SU-DHL-6 (cell line): ENCODE data around the gene MBP.

Experiments
- H2AFZ ChIP-seq: fragments of 200-600 bp; sonication (generic); 2 replicates; pipeline ENCODE4 v1.6.1; 2014; ENCODE audit warnings: low read depth, mild to moderate bottlenecking, moderate library complexity, mixed read lengths, antibody characterized with exemption, low read length; ENCODE audit not compliant: severe bottlenecking
- H3F3A ChIP-seq: fragments of 200-600 bp; shearing (Covaris generic); 2 replicates; pipeline ENCODE4 v1.6.0; 2016; ENCODE audit warnings: antibody characterized with exemption, mild to moderate bottlenecking; ENCODE audit not compliant: insufficient read depth
- H3K27ac ChIP-seq: fragments of 200-600 bp; sonication (generic); 2 replicates; pipeline ENCODE4 v1.5.1; 2016; ENCODE audit warnings: low read depth, mild to moderate bottlenecking, low read length, moderate library complexity, mixed read lengths
- H3K27me3 ChIP-seq: fragments of 200-600 bp; sonication (generic), shearing (Covaris generic); 2 replicates; pipeline ENCODE4 v1.6.0; 2014; ENCODE audit warnings: mild to moderate bottlenecking, low read length
- H3K36me3 ChIP-seq: fragments of 200-600 bp; sonication (generic); 2 replicates; pipeline ENCODE4 v1.6.1; 2014; ENCODE audit warnings: mild to moderate bottlenecking, low read length, mixed read lengths
- H3K4me2 ChIP-seq: fragments of 300-600, 200-600 bp; shearing (Covaris generic), sonication (generic); 2 replicates; pipeline ENCODE4 v1.6.0; 2014; ENCODE audit warnings: low read length, low read depth, mild to moderate bottlenecking; ENCODE audit not compliant: poor library complexity, severe bottlenecking
- H3K4me3 ChIP-seq: fragments of 200-600 bp; sonication (generic); 2 replicates; pipeline ENCODE4 v1.5.1; 2014; ENCODE audit warnings: antibody characterized with exemption, low read length, mild to moderate bottlenecking, mixed read lengths; ENCODE audit not compliant: insufficient read depth, poor library complexity, severe bottlenecking
- H3K79me2 ChIP-seq: fragments of 200-600 bp; sonication (generic); 2 replicates; pipeline ENCODE4 v1.6.1; 2014; ENCODE audit warnings: mild to moderate bottlenecking, low read length, moderate library complexity; ENCODE audit not compliant: insufficient read depth
- H3K9ac ChIP-seq: fragments of 200-600 bp; sonication (generic); 2 replicates; pipeline ENCODE4 v1.7.0; 2014; ENCODE audit warnings: mild to moderate bottlenecking, low read length
- H3K9me2 ChIP-seq: fragments of 200-600 bp; sonication (generic); replicated peaks from 2 replicates; pipeline ENCODE4 v1.6.1; 2014; ENCODE audit warnings: low read length; ENCODE audit not compliant: insufficient read depth
- H3K9me3 ChIP-seq: fragments of 200-600 bp; sonication (generic); 2 replicates; pipeline ENCODE4 v1.6.1; 2014; ENCODE audit warnings: low read length, mixed read lengths; ENCODE audit not compliant: insufficient read depth
- H4K20me1 ChIP-seq: fragments of 200-600 bp; sonication (generic); 2 replicates; pipeline ENCODE4 v1.6.1; 2014; ENCODE audit warnings: low read depth, mild to moderate bottlenecking, antibody characterized with exemption, low read length, moderate library complexity, mixed read lengths
- EZH2phosphoT487 ChIP-seq: fragments of 200-600 bp; sonication (generic), shearing (Covaris generic); conservative IDR thresholded peaks from 2 replicates; pipeline ENCODE4 v1.6.1; 2018; ENCODE audit warnings: mild to moderate bottlenecking, antibody characterized with exemption, low read length, moderate library complexity, mixed read lengths
- TF ChIP-seq, protein P1 (sequence below): fragments of 200-600 bp; sonication (generic); IDR thresholded peaks from one replicate; pipeline ENCODE4 v1.5.1; 2017; ENCODE audit warnings: antibody characterized with exemption, mild to moderate bottlenecking, low read length, moderate library complexity; ENCODE audit not compliant: insufficient read depth, poor library complexity, severe bottlenecking

MBP gene

DNA sequence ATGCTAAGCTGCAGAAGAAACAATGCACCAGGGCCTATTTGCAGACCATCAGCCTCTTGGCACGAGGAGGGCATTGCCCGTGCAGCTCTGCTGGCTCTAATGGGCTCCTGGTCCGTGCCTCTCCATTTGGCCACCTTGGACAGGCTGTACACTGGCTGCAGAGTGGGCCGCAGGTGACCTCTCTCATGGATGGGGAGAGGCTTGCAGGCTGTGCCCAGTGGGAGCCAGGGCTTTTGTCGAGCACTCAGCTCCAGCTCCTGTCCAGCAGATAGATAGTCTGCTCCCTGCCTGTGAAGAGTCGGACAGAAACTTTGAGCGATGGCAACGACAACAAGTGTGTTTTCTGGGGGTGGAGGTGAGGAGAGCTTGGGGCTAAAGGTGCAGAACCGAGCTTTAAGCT, 100.9 kb downstream of the MBP start:
- Histone ChIP-seq H3K4me2 (no peak overlapping the region), H2AFZ (no peak overlapping the region), H4K20me1 (no peaks in the 10 kb centered on the region), H3K27ac (no peak overlapping the region), H3K27me3 (no peaks in the 10 kb centered on the region), H3F3A (no peaks in the 10 kb centered on the region), H3K36me3 (no peaks in the 10 kb centered on the region), H3K4me3 (no peak overlapping the region), H3K9me3 (no peaks in the 10 kb centered on the region), H3K9me2 (no peaks in the 10 kb centered on the region), H3K9ac (no peak overlapping the region), H3K79me2 (peaks cover 60% of the 10 kb centered on the region)
- TF ChIP-seq, protein P1, sequence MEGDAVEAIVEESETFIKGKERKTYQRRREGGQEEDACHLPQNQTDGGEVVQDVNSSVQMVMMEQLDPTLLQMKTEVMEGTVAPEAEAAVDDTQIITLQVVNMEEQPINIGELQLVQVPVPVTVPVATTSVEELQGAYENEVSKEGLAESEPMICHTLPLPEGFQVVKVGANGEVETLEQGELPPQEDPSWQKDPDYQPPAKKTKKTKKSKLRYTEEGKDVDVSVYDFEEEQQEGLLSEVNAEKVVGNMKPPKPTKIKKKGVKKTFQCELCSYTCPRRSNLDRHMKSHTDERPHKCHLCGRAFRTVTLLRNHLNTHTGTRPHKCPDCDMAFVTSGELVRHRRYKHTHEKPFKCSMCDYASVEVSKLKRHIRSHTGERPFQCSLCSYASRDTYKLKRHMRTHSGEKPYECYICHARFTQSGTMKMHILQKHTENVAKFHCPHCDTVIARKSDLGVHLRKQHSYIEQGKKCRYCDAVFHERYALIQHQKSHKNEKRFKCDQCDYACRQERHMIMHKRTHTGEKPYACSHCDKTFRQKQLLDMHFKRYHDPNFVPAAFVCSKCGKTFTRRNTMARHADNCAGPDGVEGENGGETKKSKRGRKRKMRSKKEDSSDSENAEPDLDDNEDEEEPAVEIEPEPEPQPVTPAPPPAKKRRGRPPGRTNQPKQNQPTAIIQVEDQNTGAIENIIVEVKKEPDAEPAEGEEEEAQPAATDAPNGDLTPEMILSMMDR = no peak
- TF ChIP-seq EZH2phosphoT487 = no peak

DNA sequence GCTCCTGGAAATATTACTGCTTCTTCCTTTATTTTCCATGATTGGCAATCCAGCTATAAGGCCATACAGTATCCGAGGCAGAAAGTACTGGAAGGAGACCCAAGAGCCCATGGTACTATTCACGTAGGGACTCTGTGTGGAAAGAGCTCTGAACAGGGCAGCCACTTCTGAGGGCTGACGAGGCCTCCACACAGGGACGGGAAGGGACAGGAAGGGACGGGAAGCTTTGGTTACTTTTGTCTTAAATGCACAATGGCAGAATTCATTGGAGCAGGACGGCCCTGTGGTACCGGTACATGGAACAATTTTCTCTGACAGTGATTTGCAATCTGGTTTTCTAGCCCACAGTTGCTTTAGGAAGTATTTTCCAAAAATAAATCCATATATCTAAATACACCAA, 102.4 kb downstream of the MBP start:
- Histone ChIP-seq H2AFZ (no peak overlapping the region), H3K9ac (no peak overlapping the region), H3F3A (no peaks in the 10 kb centered on the region), H3K79me2 (peaks cover 67% of the 10 kb centered on the region), H3K9me3 (no peaks in the 10 kb centered on the region), H3K4me2 (no peak overlapping the region), H3K27ac (no peak overlapping the region), H3K4me3 (no peak overlapping the region), H3K27me3 (no peaks in the 10 kb centered on the region), H4K20me1 (no peaks in the 10 kb centered on the region), H3K9me2 (no peaks in the 10 kb centered on the region), H3K36me3 (no peaks in the 10 kb centered on the region)
- TF ChIP-seq, protein P1 = no peak
- no peak for TF ChIP-seq EZH2phosphoT487

DNA sequence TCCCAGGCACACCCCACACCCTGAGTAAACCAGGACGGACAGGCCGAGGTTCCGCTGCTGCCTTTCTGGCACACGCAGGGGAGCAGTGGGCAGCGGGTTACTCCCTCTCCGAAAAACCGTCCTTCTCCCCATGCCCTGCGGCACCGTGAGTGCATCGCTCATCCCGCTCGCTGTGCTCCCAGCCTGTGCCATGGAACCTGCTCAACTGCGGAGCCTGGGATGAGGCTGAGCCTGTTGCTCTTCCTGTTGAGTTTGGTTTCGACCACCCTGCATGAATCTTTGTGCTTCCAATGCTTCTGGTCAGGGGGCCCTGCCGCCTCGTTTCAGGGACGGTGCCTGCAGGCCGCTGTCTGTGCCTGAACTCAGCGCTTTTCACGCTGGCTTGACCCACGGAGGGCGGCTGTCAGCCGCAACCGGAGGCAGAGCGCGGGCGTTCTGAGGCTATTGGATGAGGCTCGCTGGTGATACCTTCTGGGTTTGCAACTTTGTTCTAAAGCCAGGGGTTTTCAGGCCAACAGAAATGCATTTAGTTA, 106.7 kb downstream of the MBP start:
- no peaks in the 10 kb centered on the region for H3K36me3 ChIP-seq
- no peaks in the 10 kb centered on the region for H3F3A ChIP-seq
- no peaks in the 10 kb centered on the region for H3K27me3 ChIP-seq
- H3K9me2 ChIP-seq = no peaks in the 10 kb centered on the region
- H4K20me1 ChIP-seq = no peaks in the 10 kb centered on the region
- H3K4me2 ChIP-seq = no peak overlapping the region
- TF ChIP-seq, protein P1 = no peak
- H2AFZ ChIP-seq = no peak overlapping the region
- H3K79me2 ChIP-seq = peaks cover 44% of the 10 kb centered on the region
- H3K9ac ChIP-seq = no peak overlapping the region
- H3K4me3 ChIP-seq = no peak overlapping the region
- no peak overlapping the region for H3K27ac ChIP-seq
- H3K9me3 ChIP-seq = no peaks in the 10 kb centered on the region

DNA sequence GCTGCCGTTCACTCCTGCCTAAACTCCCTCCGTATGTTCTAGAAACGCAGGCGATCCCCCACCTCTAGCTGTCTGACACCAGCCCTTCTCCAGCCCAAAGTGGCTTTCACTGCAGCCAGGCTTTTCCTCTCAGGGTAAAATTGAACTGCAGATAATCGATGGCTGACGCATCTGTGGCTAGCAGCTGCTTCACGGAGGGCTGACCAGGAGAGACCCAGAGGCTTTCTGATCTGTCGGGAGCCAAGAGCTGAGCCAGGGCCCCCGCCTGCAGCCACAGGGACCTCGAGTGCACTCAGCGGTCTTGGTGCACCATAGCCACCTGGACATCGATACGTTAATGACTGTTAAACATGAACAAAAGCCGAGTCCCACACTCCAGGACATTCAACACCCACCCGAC, 107.5 kb downstream of the MBP start:
- Histone ChIP-seq H2AFZ (no peak overlapping the region), H4K20me1 (no peaks in the 10 kb centered on the region), H3K36me3 (no peaks in the 10 kb centered on the region), H3K4me3 (no peak overlapping the region), H3K27ac (no peak overlapping the region), H3K27me3 (no peaks in the 10 kb centered on the region), H3K9me3 (no peaks in the 10 kb centered on the region), H3K9ac (no peak overlapping the region), H3K9me2 (no peaks in the 10 kb centered on the region), H3K79me2 (peaks cover 36% of the 10 kb centered on the region), H3K4me2 (no peak overlapping the region), H3F3A (no peaks in the 10 kb centered on the region)
- TF ChIP-seq, protein P1 = no peak
- no peak for TF ChIP-seq EZH2phosphoT487
